Activated CD8-positive, alpha-beta memory T cell treated with anti-CD3 and anti-CD28 coated beads for 4 hours (primary cell): Measurements from ENCODE around the gene ERVH48-1.
A peak's percentile ranks its signal among the peaks of the same experiment; 100 is the strongest.
"Not testable (repeated sequence)": the region's sequence is repeated elsewhere in the genome, so short reads cannot be mapped to it uniquely, and the experiment has no call there.

Experiments
- DNase-seq, 2 donors: peaks; one replicate each; pipeline ENCODE4 v3.0.0-alpha.2; 2020; ENCODE audit warnings: low read depth in 2 of 2

ERVH48-1 gene

DNA sequence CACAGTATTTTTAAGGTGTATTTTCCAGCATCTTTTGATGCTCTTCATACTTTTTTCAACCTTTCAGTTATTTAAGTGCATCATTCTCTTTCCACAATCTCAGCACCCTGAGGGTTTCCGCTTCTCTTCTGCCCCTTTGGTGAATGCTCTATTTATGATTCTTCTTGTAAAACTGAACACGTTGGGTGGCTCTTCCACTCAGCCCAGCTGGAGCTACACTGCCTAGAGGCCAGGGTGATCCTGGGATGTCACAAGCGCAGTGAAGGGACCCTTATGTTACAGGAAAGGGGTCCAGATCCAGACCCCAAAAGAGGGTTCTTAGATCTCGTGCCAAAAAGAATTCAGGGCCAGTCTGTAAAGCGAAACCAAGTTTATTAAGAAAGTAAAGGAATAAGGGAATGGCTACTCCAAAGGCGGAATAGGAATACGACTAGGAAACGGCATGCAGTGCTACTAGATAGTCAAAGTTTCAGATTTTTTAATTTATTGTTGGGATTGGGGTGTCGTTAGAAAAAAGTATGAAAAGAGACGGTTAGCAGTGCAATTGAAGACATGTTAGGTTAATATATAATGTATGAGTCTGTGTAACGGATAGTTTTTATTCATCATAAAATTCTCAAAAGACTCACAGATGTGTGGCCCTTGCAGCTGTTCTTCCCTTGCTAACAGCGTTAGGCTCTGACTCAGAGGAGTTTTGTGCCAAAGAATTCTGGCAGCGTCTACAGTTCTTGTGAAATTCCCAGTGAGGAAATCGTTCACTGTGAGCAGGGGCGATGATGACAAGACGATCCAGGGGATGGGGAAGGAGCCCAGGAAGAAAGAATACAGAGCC lies 14.4 kb upstream of the ERVH48-1 start:
- no peak for DNase-seq

DNA sequence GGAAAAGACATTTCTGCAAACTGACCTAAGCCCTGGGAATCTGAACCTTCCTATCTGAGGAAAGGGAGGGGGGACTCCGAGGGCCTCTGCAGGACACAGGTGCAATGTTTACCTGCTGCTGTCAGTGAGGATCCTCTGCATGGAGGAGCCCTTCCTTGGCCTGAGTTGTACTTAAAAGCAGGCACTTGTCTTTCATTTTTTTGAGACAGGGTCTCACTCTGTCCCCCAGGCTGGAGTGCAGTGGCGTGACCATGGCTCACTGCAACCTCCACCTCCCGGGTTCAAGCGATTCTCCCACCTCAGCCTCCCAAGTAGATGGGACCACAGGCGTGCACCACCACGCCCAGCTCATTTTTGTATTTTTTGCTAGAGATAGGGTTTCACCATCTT lies 13.2 kb upstream of the ERVH48-1 start:
- DNase-seq: not testable (repeated sequence)

DNA sequence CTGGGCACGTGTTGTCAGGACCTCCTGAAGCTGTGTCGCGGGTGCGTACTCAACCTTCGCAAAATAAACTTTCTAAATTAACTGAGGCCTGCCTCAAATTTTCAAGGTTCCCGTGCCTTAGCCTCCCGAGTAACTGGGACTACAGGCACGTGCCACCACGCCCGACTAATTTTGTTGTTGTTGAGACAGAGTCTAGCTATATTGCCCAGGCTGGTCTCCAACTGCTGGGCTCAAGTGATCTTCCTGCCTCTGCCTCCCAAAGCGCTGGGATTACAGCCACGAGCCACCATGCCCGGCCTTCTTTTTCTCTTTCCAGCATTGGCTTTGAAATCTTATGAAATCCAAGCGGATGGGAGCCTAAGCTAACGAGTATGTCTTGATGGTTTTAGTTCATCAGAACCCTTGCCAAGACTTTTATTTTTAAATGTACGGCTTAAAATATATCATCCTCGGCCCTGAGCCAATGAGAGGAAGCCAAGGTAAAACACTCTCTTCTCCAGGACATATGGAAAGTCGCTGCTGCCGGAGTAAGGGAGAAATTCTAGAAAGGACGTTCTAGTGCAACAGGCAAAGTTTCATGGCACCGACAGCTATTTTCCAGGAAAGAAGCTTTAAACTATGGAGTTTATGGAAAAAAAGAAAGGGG lies 12.7 kb upstream of the ERVH48-1 start:
- DNase-seq: no peak

DNA sequence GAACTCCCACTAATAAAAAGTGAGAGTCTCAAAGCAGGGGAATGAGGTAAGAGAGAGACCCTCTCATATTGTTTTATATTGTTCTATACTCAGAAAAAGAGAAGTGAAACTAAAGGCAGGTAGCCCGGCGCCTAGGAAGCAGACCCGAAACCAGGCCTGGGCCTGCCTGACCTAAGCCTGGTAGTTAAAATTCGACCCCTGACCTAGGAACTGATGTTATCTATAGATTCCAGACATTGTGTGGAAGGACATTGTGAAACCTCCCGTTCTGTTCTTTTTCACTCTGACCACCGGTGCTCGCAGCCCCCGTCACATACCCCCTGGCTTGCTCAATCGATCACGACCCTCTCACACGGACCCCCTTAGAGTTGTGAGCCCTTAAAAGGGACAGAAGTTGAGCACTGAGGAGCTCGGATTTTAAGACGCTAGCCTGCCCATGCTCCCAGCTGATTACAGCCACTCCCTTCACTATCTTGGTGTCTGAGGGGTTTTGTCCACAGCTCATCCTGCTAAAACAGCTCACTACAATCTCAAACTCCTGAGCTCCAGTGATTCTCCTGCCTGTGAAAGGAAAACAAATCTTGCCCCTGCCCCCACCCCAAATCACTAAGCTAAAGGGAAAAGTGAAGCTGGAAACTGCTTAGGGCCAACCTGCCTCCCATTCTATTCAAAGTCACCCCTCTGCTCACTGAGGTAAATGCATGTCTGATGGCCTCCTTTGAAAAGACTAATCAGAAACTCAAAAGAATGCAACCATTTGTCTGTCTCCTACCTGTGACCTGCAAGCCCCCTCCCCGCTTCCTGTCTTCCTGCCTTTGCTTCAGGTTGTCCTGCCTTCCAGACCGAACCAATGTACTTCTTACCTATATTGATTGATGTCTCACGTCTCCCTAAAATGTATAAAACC lies 11.9 kb upstream of the ERVH48-1 start:
- DNase-seq: not testable (repeated sequence)

DNA sequence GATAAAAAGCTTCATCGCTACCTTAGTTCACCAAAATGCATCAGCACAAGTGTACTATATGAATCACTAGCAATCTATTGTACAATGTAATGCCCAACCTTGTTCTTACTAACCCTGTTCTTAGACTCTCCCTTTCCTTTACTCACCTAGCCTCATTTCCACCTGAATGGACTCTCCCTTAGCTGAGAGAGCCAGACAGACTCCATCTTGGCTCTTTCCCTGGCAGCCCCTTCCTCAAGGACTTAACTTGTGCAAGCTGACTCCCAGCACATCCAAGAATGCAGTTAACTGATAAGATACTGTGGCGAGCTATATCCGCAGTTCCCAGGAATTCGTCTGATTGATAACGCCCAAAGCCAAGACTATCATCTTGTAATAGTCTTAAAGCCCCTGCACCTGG lies 10.9 kb upstream of the ERVH48-1 start:
- not testable (repeated sequence) for DNase-seq

DNA sequence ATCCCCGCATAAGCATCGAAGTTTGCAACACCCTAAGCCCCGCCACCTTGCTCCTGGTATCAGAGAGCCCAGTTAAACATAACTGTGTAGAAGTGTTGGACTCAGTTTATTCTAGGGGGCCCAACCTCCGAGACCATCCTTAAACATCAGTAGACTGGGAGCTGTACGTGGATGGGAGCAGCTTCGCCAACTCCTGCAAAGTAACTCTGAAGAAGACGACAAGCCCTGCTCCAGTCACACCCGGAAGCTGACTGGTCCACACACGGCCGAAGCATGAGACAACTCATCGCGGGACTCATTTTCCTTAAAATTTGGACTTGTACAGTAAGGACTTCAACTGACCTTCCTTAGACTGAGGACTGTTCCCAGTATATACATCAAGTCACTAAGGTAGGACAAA lies 8.5 kb upstream of the ERVH48-1 start:
- DNase-seq: not testable (repeated sequence)

DNA sequence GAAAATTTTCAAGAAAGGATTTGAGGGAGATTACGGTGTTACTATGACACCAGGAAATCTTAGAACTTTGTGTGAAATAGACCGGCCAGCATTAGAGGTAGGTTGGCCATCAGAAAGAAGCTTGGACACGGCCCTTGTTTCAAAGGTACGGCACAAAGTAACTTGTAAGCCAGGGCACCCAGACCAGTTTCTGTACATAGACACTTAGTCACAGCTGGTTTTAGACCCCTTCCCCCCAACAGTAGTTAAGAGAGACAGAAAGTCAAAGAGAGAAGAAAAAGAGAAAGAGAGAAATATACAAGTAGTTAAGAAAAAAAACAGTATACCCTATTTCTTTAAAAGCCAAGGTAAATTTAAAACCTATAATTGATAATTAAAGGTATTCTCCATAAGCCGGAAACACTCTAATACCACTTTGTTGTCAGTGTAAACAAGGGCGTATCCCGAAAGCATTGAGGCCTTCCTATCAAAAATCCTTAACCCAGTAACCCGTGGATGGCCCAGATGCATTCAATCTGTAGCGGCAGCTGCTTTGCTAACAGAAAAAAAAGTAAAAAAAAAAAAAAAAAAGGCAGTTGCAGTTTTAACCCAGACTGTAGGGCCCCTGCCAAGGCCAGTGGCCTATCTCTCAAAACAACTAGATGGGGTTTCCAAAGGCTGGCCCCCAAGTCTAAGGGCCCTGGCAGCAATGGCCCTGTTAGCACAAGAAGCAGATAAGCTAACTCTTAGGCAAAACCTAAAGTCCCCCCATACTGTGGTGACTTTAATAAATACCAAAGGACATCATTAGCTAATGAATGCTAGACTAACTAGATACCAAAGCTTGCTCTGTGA lies 7.9 kb upstream of the ERVH48-1 start:
- not testable (repeated sequence) for DNase-seq

DNA sequence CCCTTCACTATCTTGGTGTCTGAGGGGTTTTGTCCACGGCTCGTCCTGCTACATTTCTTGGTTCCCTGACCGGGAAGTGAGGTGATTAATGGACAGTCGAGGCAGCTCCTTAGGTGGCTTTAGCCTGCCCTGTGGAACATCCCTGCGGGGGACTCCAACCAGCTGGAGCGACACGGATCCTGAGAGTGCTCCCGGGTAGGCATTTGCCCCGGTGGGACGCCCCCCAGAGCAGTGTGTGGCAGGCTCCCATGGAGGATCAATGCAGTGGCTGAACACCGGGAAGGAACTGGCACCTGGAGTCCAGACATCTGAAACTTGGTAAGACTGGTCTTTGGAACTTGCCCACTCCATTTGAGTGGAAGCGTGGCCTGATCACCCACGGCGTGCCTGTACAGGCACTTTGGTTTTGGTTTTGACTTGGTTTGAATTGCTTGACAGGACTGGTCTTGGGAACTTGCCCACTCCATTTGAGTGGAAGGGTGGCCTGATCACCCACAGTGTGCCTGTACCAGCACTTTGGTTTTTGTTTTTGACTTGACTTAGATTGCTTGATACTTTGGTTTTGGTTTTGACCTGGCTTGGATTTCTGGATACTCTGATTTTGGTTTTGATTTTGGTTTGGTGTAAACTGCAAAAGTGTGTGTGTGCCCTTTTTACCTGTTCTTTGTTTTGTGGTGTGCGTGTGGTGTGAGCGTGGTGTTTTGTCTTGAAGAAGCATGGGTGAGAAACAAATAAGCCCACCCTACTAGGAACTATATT lies 7.1 kb upstream of the ERVH48-1 start:
- not testable (repeated sequence) for DNase-seq

DNA sequence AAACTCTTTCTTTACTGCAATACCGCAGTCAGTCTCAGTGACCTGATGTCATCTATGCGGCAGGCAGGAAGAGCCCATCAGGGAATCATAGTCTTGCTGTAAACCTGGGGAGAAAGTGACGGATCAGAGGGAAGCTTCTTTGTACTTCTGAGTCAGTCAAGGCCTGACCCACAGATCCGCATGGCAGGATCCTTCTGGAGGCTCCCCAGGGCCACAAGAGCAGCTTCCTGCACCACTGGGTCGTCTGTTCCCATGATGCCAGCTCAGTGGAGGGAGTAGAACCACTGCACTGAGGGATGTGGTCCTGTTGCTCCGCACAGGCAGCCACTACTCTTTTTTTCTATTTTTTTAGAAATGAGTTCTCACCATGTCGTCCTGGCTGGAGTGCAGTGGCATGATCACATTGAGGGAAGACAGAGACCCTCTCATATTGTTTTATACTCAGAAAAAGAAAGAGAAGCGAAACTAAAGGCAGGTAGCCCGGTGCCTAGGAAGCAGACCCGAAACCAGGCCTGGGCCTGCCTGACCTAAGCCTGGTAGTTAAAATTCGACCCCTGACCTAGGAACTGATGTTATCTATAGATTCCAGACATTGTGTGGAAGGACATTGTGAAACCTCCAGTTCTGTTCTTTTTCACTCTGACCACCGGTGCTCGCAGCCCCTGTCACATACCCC lies 6.3 kb upstream of the ERVH48-1 start:
- DNase-seq: no peak

DNA sequence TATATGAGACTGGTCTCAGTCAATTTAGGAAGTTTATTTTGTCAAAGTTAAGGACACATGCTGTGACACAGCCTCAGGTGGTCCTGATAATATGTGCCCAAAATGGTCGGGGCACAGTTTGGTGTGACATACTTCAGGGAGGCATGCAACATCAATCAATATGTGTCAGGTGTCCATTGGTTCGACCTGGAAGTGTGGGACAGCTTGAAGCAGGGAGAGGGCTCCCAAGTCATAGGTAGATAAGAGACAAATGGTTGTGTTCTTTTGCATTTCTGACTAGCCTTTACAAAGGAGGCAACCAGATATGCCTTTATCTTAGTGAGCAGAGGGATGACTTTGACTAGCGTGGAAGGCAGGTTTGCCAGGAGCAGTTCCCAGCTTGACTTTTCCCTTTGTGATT lies 4.5 kb upstream of the ERVH48-1 start:
- no peak for DNase-seq

DNA sequence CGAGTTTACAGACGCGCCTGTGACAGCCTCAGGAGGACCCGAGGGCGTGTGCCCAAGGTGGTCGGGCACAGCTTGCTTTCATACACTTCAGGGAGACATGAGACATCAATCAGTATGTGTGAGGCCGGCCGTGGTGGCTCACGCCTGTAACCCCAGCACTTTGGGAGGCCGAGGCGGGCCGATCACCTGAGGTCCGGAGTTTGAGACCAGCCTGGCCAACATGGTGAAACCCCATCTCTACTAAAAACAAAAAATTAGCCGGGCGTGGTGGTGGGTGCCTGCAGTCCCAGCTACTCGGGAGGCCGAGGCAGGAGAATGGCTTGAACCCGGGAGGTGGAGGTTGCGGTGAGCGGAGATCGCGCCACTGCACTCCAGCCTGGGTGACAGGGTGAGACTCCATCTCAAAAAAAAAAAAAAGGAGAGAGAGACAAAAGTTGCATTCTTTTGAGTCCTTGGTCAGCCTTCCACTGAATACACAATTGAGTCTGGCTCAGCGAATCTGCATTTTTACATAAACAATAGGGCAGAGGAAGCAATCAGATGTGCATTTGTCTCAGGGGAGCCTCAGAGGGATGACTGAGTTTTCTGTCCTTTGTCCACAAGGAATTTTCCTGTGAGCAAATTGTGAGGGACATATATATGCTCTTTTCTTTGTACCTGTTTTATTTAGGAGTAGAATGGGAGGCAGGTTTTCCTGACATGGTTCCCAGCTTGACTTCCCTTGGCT lies 2.2 kb upstream of the ERVH48-1 start:
- DNase-seq: not testable (repeated sequence)

DNA sequence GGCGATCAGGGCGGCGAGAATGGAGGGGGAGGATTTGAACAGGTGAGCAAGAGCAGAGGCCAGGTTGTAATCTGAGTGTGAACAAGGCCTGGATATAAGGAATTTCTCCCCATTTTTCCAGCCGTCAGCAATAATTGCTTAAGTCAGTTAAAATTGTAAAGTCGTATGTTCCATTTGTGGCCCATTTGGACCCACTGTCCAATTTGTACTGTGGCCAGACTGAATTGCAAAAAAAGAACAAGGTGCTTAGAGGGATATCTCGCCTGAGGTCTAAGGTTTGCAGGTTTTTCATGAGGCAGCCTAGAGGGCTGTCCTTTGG lies 1.0 kb downstream of the ERVH48-1 start:
- DNase-seq: no peak

DNA sequence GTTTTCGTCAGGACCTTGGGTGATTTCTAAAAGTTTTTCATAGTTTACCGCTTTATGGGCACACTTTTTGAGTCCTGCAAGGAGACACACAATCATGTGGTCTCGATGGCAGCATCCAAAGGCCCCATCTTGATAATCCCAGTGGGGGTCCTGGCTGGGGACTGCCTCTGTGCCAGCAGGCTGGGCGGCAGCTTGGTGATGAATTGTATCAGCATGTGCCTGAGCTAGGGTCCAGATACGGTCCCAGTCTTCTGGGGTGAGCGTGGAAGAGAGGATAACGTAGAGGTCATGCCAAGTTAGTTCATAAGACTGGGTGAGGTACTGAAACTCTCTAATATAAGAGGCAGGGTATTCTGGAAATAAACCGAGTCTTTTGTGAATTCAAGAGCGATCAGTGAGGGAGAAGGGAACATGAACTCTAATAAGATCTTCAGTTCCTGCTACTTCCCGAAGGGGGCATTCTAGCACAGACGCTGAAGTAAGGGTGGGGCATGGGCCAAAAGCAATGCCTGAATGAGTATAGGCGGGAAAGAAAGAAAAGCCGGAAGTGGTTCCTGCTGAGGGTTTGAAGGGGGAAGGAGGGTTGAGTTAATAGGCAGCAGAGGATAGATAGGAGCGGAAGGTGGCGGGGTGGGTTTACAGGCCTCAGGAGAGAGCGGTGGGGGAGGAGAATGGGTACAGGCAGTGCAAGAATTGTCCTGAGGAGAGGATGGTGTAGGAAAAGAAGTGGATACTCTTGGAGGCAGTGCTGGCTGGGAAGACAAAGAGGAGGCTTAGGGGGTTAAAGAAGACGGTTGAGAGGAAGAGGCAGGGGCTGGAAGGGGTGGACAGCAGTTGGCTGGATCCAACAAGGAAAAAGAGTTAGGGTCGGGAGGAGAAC lies 1.6 kb downstream of the ERVH48-1 start:
- DNase-seq: peak; percentile 32 to 39

DNA sequence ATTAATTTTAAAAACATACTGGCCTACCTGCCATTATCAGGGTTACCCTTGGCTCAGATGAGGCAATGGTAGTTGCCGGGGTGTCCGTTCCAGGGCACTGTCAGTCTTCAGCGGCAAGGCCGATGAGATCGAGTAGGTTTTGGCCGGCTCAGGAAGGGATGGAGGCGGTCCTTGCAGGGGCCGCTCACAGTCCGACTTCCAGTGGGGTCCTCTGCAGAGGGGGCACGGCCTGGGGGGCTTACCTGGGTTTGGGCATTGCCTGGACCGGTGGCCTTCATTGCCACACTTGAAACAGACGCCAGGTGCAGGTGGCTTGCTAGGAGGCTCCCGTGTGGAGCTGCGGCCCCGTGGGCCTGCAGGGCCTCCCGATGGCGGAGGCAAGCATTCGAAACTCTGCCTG lies 2.5 kb downstream of the ERVH48-1 start:
- DNase-seq: no peak

DNA sequence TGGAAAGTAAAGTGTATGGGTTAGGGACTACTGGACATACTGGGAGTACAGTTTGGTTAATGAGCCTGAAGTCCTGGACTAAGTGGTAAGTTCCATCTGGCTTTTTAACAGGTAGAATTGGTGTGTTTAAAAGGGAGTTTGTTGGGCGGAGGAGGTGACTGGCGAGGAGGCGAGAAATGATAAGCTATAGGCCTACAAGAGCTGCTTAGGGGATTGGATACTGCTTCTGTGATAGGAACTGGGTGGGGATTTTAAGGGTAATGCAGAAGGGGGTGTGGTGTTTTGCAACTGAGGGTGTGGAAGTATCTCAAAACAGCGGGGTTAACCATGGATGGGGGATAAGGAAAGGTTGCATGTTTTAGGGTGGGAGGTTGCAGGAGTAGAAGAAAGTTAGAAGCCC lies 3.5 kb downstream of the ERVH48-1 start:
- no peak for DNase-seq

DNA sequence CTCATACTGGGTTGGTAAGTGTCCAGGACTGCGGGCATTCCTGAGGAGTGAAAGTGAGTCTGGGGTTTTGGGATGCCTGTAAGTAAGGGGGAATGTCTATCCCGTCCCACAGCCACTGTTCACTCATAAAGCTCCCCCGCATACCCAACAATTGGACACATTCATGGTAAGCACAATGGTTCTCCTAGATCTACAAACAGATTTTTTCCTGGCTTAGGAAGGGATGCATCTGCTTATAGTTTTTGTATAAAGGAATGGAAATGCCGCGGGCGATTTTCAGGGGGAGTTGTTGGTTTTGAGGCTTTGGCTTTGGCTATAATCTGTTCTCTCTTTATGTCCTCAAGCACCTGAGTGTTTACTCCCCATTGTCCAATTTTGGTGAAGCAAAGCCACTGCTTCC lies 7.1 kb downstream of the ERVH48-1 start:
- DNase-seq: no peak

DNA sequence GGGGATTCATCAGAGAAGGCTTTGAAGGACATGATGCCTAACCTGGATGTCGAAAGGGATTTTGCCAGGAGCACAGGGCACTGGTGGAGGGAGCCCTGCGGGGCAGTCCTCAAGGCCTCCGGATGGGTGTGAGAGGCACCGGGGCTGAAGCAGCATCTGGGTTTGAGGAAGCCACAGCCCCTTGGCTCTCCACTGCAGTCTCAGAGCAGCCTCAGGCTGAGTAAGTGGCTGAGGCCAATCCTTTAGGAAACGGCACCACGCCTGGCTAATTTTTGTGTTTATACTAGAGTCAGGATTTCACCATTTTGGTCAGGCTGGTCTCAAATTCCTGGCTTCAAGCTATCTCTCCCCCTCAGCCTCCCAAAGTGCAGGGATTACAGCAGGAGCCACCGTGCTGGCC lies 12.0 kb downstream of the ERVH48-1 start:
- DNase-seq: no peak

DNA sequence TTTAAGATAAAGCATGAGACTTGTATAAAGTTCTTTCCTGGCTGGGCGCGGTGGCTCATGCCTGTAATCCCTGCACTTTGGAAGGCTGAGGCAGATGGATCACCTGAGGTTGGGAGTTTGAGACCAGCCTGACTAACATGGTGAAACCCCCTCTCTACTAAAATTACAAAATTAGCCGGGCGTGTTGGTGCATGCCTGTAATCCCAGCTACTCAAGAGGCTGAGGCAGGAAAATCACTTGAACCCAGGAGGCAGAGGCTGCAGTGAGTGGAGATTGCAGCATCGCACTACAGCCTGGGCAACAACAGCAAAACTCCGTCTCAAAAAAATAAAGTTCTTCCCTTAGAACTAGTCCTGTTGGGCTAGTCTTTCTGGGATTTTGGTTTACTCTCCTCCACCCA lies 13.5 kb downstream of the ERVH48-1 start:
- not testable (repeated sequence) for DNase-seq

DNA sequence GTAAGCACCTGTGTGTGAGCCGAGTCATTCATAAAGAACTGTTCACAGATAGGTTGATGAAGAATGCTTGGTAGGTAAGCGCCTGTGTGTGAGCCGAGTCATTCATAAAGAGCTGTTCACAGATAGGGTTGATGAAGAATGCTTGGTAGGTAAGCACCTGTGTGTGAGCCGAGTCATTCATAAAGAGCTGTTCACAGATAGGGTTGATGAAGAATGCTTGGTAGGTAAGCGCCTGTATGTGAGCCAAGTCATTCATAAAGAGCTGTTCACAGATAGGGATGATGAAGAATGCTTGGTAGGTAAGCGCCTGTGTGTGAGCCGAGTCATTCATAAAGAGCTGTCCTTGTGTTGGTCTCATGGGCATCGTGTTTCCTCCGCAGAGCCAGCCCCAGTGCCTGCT lies 16.9 kb downstream of the ERVH48-1 start:
- DNase-seq: not testable (repeated sequence)
